GM12878 (cell line): ENCODE results near the gene MARCKSL1. TPM values are rescaled to one million over a fixed set of nuclear protein-coding genes. Genes with fewer than 3 reads are reported as not detected.

Experiments
- ATF2 ChIP-seq: IDR thresholded peaks from 2 replicates; pipeline ENCODE4 v1.6.1; 2012; ENCODE audit warnings: low read length, inconsistent platforms
- CBFB ChIP-seq: IDR thresholded peaks from 2 replicates; pipeline ENCODE4 v1.6.1; 2016; ENCODE audit warnings: antibody characterized with exemption, low read depth
- CBX5 ChIP-seq: sonication (generic); IDR thresholded peaks from 2 replicates; pipeline ENCODE4 v1.6.1; 2016; ENCODE audit warnings: low read depth, moderate library complexity, mild to moderate bottlenecking, inconsistent platforms
- CUX1 ChIP-seq: IDR thresholded peaks from 2 replicates; pipeline ENCODE4 v1.6.1; 2012; ENCODE audit warnings: improper control_type of control experiment, low read depth, low read length; ENCODE audit not compliant: insufficient replicate concordance
- DPF2 ChIP-seq: fragments of 450-650 bp; IDR thresholded peaks from 2 replicates; pipeline ENCODE4 v1.6.1; 2017; ENCODE audit warnings: mild to moderate bottlenecking
- E4F1 ChIP-seq: fragments of 450-650 bp; IDR thresholded peaks from 2 replicates; pipeline ENCODE4 v1.6.1; 2018; ENCODE audit warnings: borderline replicate concordance, mild to moderate bottlenecking; ENCODE audit not compliant: partially characterized antibody
- KLF5 ChIP-seq: fragments of 450-650 bp; IDR thresholded peaks from 2 replicates; pipeline ENCODE4 v1.6.1; 2014; ENCODE audit warnings: mild to moderate bottlenecking; ENCODE audit not compliant: partially characterized antibody
- POLR2AphosphoS5 ChIP-seq: IDR thresholded peaks from 2 replicates; pipeline ENCODE4 v1.6.1; 2011; ENCODE audit warnings: mild to moderate bottlenecking, low read length, inconsistent platforms
- RAD51 ChIP-seq: fragments of 450-650 bp; IDR thresholded peaks from 2 replicates; pipeline ENCODE4 v1.6.1; 2016; ENCODE audit warnings: moderate library complexity, mild to moderate bottlenecking, inconsistent platforms
- SREBF2 ChIP-seq: IDR thresholded peaks from 2 replicates; pipeline ENCODE4 v1.6.1; 2012; ENCODE audit warnings: mild to moderate bottlenecking, low read length
- SRF ChIP-seq, 2 experiments: IDR thresholded peaks; 2 replicates each; pipeline ENCODE4 v1.6.1; 2011; ENCODE audit warnings: low read depth in 2 of 2, low read length in 2 of 2, mild to moderate bottlenecking in 1 of 2, moderate library complexity in 1 of 2
- ZBTB4 ChIP-seq: fragments of 450-650 bp; formaldehyde crosslinking; IDR thresholded peaks from 2 replicates; pipeline ENCODE4 v1.4.0; 2022; ENCODE audit warnings: mild to moderate bottlenecking, moderate library complexity
- ZNF24 ChIP-seq: fragments of 450-650 bp; IDR thresholded peaks from 2 replicates; pipeline ENCODE4 v1.6.1; 2017; ENCODE audit warnings: antibody characterized with exemption, mild to moderate bottlenecking
- polyA plus RNA-seq, 11 experiments: library from polyadenylated mRNA; depleted of rRNA in 4 of 11; unstranded in 6 of 11; stranded (reverse) in 5 of 11; fragments of >200 nt; fragmentation: Nextera tagmentation in 4 of 11; fragmentation: Illumina TruSeq in 1 of 11; extraction: Ambion mirVana in 4 of 11; extraction: Trizol in 1 of 11; gene quantifications; 1 replicate in 1 of 11; 2 replicates in 10 of 11; pipeline versions ENCODE4 v1.2.1 to v1.2.3, GENCODE V29; 2011 to 2016; ENCODE audit warnings: inconsistent platforms in 2 of 11, missing spikeins in 2 of 11, low read depth in 1 of 11
- total RNA-seq, 4 experiments: library from RNA; depleted of rRNA in 3 of 4; stranded (reverse); fragments of >200 nt in 3 of 4; fragmentation: Illumina TruSeq in 1 of 4; extraction: Trizol in 1 of 4; gene quantifications; 2 replicates each; pipeline versions ENCODE4 v1.2.1 to v1.2.3, GENCODE V29; 2013 to 2021

The MARCKSL1 gene
- total and polyA plus RNA-seq, 10 of the 15 experiments (the other 5 are each of a cell fraction or from before 2014, with no cell fraction given) = 14.5 to 225 (median 158) TPM

GRCh38 chr1:32291708-32292538 lies 44.1 kb downstream of the MARCKSL1 start, which contains the start of gene HDAC1 (continued):
- TF ChIP-seq CUX1 = no peak
- peak; percentile 98 for TF ChIP-seq KLF5
- 0 out of 2 replicates have a peak, but pooled peaks have one; percentile 14 for TF ChIP-seq CBX5
- TF ChIP-seq ZNF24 = no peak
- 0 out of 2 replicates have a peak, but pooled peaks have one; percentile 52 for TF ChIP-seq DPF2
- TF ChIP-seq E4F1 = peak; percentile 64
- TF ChIP-seq RAD51 = no peak
- no peak; the same call in 1 of the 2 replicates for TF ChIP-seq CBFB
- TF ChIP-seq ATF2 = no peak
- TF ChIP-seq SREBF2 = no peak
- no peak for TF ChIP-seq ZBTB4 (CRISPR knock-in tag)
- TF ChIP-seq SRF (IDR thresholded peaks at IDR 0.05; ENCODE audit: low read depth in 2 of 2, low read length in 2 of 2) = no peak
- peak; percentile 73 for TF ChIP-seq POLR2AphosphoS5
